Mammary epithelial cell (primary cell): ENCODE data around the gene ZC3H18.

ENCODE experiments used
- EZH2 ChIP-seq: IDR thresholded peaks from 2 replicates; pipeline ENCODE4 v1.6.1; 2012; ENCODE audit warnings: low read length, inconsistent platforms, borderline replicate concordance
- TF ChIP-seq, protein P1 (sequence below), 2 donors: IDR thresholded peaks in 1 of 2; conservative IDR thresholded peaks in 1 of 2; 2 replicates each; pipeline ENCODE4 v1.5.1; 2011 to 2012; ENCODE audit warnings: inconsistent platforms in 2 of 2, low read length in 2 of 2, mild to moderate bottlenecking in 2 of 2, control low read depth in 1 of 2, low read depth in 1 of 2; ENCODE audit not compliant: insufficient read depth in 1 of 2; ENCODE audit errors: extremely low read depth in 1 of 2

DNA sequence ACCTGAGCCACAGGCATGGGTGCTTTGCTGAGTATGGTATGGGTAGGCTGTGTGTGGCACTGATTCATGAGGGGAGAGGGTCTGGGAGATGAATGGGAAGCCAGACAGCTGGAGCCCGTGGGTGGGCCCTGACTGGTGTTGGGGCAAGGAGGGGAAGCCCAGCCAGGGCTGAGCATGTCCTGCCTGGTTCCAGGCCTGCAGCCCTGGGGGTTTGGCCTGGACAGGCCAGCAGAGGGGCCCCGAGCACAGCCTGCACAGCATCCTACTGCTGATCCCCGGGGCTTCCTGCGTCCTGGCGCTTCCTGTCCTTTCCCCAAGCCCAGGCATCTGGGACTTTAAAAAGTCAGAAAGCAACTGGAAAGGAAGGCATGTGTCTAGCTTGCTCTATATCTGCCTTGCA, 97.3 kb downstream of the ZC3H18 start:
- TF ChIP-seq, protein P1, sequence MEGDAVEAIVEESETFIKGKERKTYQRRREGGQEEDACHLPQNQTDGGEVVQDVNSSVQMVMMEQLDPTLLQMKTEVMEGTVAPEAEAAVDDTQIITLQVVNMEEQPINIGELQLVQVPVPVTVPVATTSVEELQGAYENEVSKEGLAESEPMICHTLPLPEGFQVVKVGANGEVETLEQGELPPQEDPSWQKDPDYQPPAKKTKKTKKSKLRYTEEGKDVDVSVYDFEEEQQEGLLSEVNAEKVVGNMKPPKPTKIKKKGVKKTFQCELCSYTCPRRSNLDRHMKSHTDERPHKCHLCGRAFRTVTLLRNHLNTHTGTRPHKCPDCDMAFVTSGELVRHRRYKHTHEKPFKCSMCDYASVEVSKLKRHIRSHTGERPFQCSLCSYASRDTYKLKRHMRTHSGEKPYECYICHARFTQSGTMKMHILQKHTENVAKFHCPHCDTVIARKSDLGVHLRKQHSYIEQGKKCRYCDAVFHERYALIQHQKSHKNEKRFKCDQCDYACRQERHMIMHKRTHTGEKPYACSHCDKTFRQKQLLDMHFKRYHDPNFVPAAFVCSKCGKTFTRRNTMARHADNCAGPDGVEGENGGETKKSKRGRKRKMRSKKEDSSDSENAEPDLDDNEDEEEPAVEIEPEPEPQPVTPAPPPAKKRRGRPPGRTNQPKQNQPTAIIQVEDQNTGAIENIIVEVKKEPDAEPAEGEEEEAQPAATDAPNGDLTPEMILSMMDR (conservative IDR thresholded peaks at IDR 0.05 in 1 of 2, IDR thresholded peaks at IDR 0.05 in 1 of 2; ENCODE audit: extremely low read depth in 1 of 2, insufficient read depth in 1 of 2, low read depth in 1 of 2, low read length in 2 of 2) = no peak
- no peak for TF ChIP-seq EZH2
